ENCODE data around the gene PRKN.

- TF ChIP-seq, protein P1, sequence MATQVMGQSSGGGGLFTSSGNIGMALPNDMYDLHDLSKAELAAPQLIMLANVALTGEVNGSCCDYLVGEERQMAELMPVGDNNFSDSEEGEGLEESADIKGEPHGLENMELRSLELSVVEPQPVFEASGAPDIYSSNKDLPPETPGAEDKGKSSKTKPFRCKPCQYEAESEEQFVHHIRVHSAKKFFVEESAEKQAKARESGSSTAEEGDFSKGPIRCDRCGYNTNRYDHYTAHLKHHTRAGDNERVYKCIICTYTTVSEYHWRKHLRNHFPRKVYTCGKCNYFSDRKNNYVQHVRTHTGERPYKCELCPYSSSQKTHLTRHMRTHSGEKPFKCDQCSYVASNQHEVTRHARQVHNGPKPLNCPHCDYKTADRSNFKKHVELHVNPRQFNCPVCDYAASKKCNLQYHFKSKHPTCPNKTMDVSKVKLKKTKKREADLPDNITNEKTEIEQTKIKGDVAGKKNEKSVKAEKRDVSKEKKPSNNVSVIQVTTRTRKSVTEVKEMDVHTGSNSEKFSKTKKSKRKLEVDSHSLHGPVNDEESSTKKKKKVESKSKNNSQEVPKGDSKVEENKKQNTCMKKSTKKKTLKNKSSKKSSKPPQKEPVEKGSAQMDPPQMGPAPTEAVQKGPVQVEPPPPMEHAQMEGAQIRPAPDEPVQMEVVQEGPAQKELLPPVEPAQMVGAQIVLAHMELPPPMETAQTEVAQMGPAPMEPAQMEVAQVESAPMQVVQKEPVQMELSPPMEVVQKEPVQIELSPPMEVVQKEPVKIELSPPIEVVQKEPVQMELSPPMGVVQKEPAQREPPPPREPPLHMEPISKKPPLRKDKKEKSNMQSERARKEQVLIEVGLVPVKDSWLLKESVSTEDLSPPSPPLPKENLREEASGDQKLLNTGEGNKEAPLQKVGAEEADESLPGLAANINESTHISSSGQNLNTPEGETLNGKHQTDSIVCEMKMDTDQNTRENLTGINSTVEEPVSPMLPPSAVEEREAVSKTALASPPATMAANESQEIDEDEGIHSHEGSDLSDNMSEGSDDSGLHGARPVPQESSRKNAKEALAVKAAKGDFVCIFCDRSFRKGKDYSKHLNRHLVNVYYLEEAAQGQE (IDR thresholded peaks at IDR 0.05; ENCODE audit: insufficient read depth in 1 of 2, low read depth in 2 of 2, low read length in 1 of 2) = no peak
- TF ChIP-seq, protein P2, sequence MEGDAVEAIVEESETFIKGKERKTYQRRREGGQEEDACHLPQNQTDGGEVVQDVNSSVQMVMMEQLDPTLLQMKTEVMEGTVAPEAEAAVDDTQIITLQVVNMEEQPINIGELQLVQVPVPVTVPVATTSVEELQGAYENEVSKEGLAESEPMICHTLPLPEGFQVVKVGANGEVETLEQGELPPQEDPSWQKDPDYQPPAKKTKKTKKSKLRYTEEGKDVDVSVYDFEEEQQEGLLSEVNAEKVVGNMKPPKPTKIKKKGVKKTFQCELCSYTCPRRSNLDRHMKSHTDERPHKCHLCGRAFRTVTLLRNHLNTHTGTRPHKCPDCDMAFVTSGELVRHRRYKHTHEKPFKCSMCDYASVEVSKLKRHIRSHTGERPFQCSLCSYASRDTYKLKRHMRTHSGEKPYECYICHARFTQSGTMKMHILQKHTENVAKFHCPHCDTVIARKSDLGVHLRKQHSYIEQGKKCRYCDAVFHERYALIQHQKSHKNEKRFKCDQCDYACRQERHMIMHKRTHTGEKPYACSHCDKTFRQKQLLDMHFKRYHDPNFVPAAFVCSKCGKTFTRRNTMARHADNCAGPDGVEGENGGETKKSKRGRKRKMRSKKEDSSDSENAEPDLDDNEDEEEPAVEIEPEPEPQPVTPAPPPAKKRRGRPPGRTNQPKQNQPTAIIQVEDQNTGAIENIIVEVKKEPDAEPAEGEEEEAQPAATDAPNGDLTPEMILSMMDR (IDR thresholded peaks at IDR 0.05) = no peak
- TF ChIP-seq SIN3A (IDR thresholded peaks at IDR 0.05; ENCODE audit: borderline replicate concordance, insufficient read depth, low read depth, low read length) = no peak
- no peak for TF ChIP-seq POLR2AphosphoS5 (IDR thresholded peaks at IDR 0.05; ENCODE audit: low read depth, low read length)
Observed at GRCh38 chr6:162474722-162475121, 252.8 kb downstream of the PRKN start.
